Measurements from ENCODE around the gene HSPB6.

HSPB6 gene

DNA sequence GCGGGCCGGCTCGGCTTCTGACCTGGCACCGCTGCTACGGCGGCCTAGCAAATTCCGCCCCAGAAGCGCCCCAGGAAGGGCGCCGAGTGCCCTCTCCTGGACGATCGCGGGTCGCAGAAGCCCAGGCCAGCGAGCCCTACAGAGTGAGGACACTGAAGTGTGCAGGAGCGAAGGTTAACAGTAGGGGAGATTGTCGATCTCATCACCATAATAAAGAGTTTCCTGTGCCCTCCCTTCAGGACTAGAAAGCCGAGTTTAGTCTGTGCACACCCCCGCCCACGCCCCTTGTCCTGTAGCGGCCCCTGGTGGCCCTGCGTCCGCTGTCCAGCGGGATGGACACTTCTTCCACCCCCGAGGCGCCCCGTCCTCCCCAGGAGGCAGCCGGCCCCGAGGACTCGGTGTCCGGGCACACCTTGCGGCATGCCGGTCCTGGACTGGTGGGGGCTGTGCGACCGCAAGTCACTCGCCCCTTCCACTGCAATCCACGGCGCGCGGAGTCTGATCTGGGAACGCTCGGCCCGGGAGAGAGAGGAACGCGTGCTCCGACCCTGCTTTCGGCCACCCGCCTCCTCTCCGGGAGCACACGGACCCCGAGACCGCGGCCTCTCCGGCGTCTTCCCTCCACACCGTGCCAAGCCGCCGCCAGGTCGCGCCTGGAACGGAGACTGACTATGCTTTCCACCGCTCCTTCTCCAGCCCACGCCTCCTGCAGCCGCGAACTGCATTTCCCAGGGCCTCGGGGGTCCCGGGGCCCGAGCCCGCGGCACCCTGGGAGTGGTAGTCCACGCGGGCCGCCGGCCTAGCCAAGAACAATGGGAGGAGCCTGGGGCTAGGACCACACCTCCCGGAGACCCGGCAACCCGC is 39.8 kb downstream of the HSPB6 start:
- peak; percentile 73 to 96 for DNase-seq (ENCODE audit: low read depth in 2 of 2)

- no peak for DNase-seq (ENCODE audit: low read depth in 2 of 2)
Observed at GRCh38 chr19:35715981-35716800, 40.6 kb downstream of the HSPB6 start.

GRCh38 chr19:35715355-35715809 is 41.4 kb downstream of the HSPB6 start:
- no peak for DNase-seq (ENCODE audit: low read depth in 2 of 2)

DNA sequence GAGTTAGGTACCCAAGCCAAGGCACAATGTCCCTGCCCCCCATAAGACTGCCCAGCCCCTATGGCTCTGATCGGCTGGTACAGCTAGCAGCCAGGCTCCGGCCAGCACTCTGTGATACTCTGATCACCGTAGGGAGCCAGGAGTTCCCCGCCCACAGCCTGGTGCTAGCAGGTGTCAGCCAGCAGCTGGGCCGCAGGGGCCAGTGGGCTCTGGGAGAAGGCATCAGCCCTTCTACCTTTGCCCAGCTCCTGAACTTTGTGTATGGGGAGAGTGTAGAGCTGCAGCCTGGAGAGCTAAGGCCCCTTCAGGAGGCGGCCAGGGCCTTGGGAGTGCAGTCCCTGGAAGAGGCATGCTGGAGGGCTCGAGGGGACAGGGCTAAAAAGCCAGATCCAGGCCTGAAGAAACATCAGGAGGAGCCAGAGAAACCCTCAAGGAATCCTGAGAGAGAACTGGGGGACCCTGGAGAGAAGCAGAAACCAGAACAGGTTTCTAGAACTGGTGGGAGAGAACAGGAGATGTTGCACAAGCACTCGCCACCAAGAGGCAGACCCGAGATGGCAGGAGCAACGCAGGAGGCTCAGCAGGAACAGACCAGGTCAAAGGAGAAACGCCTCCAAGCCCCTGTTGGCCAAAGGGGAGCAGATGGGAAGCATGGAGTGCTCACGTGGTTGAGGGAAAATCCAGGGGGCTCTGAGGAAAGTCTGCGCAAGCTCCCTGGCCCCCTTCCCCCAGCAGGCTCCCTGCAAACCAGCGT is 42.1 kb downstream of the HSPB6 start:
- no peak for DNase-seq (ENCODE audit: low read depth in 2 of 2)

DNA sequence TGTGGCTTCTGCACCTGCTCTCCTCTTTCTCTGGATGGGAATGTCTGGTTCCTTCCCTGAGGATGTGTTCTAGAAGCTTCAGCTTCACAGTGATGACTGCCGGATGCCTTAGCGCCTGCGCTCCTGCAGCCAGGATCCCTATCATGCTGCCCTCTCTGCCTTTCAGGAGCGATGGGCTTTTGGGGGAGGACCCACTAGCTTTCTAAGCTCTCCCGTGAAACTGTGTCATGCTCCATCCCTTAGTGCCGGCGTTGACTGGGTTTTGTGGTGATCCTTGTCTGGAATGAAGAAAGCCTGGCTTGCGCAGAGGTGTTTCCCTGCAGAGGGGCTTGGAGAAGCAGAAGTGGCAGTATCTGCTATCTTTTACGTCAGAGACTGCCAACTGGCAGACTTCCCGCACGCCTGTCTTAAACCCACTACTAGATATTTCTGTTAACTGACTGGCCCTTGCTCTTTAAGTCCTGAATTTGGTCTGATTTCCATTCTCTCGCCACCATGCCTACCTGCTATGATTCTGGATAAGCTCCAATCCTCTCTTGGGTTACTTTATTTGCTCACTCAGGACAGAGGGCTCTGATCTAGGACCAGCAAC is 42.8 kb downstream of the HSPB6 start:
- no peak for DNase-seq (ENCODE audit: low read depth in 2 of 2)

DNA sequence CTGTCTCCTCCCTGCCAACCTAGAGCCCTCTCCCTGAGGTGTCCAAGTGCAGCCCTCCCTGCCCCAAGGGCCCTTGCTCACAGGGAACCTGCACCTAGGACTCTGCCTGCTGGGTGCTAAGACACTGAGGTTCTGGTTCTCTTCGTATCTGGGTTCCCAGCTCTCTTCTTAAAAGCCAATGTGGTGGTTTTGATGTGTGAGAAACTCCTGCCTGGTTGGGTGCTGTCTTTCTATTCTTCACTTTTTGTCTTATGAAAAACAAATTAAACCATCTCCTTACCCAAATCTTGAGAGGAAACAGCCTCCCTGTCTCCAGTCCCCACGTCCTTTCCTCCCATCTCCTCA is 43.4 kb downstream of the HSPB6 start:
- no peak for DNase-seq (ENCODE audit: low read depth in 2 of 2)

- DNase-seq (ENCODE audit: low read depth in 2 of 2) = peak; percentile 76 to 81
Observed at GRCh38 chr19:35712567-35713505, 44.0 kb downstream of the HSPB6 start.

DNA sequence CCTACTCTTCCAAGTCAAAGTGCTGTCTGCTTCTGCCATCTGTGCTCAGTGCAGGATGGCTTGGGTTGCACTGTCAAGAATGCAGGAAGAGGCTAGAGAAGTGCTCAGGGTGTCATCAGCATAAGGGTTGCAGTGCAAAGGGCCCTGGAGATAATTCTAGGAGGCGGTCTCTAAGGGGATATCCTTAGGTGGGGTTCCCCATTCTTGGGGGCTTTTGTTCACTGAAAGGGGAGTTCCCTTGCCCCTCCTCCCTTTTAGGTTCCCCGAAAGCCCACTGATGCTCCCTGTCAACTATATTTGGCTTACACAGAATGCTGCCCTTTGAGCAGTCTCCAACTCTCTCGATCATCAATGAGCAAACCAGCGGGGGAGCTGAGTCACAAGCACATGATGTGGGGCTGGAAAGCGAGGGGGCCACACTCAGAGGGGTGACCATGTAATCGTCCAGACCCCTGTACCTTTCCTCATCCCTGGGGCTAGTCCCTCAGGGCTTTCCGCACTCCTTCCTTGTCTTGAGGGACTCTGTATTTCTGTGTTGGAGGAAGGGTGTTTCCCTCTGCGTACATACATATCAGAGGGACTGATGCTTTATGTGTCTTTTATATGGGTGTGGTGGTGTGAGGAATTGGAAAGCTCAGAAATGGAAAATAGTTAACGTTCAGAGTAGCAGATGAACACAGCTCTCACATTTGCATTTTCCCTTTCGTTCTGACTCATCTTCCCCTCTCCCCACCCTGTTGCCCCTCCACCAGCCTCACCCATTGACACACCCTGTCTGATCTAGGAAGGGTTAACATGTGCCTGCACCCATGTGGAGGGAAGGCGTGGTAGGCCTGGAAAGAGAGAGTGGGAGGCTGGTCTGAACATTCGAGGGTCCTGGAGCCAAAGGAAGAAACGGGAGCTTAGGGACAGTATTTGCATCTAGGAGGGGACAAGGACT is 45.8 kb downstream of the HSPB6 start:
- DNase-seq (ENCODE audit: low read depth in 2 of 2) = peak in 1 of 2 donors; percentile 66

DNA sequence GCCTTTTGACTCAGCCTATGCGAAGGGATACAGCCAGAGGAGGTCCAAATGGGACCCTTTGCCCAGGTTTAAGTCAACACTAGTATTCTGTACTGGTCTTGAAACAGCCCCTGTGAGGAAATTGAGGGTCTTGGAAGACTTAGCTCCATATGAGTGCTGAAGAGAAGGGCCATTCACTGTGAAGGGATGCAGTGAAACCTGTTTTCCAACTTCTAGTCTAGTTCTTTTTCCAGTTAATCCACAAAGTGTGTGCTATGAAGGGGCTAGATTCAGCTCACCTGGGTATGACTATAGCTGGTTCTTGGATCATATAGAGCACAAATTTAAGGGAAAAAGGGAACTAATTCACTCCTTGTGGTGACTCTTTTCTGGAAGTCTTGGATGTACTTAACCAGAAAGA is 48.4 kb downstream of the HSPB6 start:
- DNase-seq (ENCODE audit: low read depth in 2 of 2) = no peak

Measured in stimulated activated CD4-positive, alpha-beta T cell treated with anti-CD3 and anti-CD28 coated beads, Interleukin-4, amount 100 ng/mL, for 48 hours (primary cell).